ENCODE results near the gene ZNF146.
"Not testable (repeated sequence)": the region's sequence is repeated elsewhere in the genome, so short reads cannot be mapped to it uniquely, and the experiment has no call there.

The ZNF146 gene

DNA sequence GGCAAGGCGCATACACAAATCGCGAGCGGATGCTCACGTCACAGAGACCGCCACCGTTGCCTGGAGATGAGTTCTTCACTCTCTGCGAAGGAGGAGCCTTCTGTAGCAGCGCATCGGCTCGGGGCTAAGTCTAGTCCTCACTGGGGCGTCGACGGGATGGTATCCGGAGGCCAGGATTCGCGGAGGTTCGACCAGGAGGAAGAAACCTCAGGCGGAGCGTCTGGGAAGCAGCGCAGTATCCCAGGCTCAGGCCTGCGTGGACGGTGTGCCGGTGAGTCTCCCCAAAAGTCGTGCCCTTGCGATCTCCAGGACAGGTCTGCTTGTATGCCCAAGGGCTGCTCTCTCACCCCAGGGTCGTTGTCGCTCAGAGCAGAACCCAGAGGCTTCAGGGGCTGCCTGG lies 40.4 kb downstream of the ZNF146 start:
- ATAC-seq (no peak), DNase-seq (no peak)
- Mint-ChIP-seq H3K27me3 (peaks cover 2% of the 10 kb centered on the region), H3K9me3 (peaks cover 35% of the 10 kb centered on the region), H3K4me3 (no peak overlapping the region), H3K4me1 (no peaks in the 10 kb centered on the region), H3K27ac (no peak overlapping the region), H3K36me3 (ENCODE audit: low read depth) (peaks cover 11% of the 10 kb centered on the region)

DNA sequence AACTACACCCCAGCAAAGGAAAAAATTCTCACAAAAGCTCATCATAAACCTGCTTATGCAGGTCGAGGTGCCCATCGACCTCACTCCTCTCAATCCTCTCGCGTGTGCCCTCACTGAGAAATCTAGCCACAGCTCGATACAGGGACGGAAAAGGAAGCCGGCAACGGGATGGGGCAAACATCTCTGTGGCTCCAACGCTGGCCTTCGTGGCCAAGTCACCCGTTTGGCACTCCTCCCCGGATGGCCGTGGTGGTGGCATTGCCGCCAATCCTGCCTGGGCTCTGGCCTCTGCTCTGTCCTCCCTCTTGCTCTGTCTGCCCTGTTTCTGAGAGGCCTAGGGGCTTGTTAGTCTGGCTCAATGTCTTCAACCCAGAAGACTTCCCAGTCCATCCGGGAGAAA lies 41.2 kb downstream of the ZNF146 start:
- peaks cover 33% of the 10 kb centered on the region for H3K9me3 Mint-ChIP-seq
- H3K27ac Mint-ChIP-seq = no peak overlapping the region

DNA sequence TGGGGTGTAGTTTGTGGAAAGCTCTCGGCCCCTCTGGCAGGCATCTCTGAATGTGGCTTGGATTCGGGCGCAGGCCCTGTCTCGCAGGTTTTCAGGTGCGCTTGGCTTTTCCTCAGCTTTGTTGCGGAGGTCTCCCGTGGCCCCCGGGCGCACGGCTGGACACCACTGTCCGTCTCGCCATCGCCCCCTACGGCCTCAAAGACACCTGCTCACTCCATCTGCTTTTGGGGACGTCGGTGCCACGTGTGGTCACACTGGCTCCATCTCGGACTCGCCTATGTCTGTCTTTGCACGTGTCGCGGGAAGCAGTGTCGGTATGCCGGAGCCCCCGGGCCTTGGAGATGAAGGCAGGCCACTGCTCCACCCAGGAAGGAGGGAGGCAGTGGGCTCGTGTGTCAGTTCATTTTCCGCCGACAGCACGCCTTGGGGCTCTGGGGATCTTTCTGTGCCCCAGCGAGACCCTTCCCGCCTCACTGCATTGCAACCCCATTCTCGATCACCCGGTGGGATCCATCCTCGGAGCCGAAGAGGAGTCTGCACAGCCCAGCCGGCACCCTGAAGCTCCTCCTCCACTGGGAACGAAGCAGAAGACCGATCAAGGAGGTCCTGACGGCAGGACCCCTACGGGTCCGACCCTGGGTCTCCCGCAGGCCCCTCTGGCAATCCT lies 42.1 kb downstream of the ZNF146 start:
- Mint-ChIP-seq H3K36me3 (ENCODE audit: low read depth) (peaks cover 11% of the 10 kb centered on the region), H3K27ac (no peak overlapping the region), H3K27me3 (peaks cover 2% of the 10 kb centered on the region), H3K4me1 (no peaks in the 10 kb centered on the region), H3K4me3 (no peak overlapping the region), H3K9me3 (peaks cover 24% of the 10 kb centered on the region)
- ATAC-seq = no peak
- no peak for DNase-seq

More for the DNA sequence above, 41.2 kb downstream of the ZNF146 start:
- H3K36me3 Mint-ChIP-seq (ENCODE audit: low read depth) = peaks cover 11% of the 10 kb centered on the region
- no peak for DNase-seq
- no peak for ATAC-seq
- H3K27me3 Mint-ChIP-seq = peaks cover 2% of the 10 kb centered on the region
- H3K4me3 Mint-ChIP-seq = no peak overlapping the region
- no peaks in the 10 kb centered on the region for H3K4me1 Mint-ChIP-seq

DNA sequence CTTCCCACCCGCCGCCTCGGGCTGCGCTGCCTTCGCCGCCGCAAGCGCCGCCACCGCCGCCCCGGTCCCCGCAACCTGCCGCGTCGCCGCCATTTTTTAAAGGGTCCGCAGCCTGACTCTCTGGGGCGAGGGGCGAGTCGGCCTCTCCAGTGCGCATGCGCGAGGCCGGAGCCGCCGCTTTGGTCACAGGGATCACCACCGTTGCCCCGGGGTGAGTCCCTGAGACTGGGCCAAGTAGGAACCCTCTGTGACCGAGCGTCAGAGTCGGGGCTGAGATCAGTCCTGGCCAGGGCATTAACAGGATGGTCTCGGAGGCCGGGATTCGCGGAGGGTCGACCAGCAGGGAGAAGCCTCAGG lies 42.6 kb downstream of the ZNF146 start:
- H3K27ac Mint-ChIP-seq = no peak overlapping the region
- H3K36me3 Mint-ChIP-seq (ENCODE audit: low read depth) = peaks cover 11% of the 10 kb centered on the region
- DNase-seq (no peak), ATAC-seq (no peak)
- H3K4me3 Mint-ChIP-seq = no peak overlapping the region
- H3K9me3 Mint-ChIP-seq = peaks cover 24% of the 10 kb centered on the region
- no peaks in the 10 kb centered on the region for H3K4me1 Mint-ChIP-seq
- H3K27me3 Mint-ChIP-seq = peaks cover 2% of the 10 kb centered on the region

DNA sequence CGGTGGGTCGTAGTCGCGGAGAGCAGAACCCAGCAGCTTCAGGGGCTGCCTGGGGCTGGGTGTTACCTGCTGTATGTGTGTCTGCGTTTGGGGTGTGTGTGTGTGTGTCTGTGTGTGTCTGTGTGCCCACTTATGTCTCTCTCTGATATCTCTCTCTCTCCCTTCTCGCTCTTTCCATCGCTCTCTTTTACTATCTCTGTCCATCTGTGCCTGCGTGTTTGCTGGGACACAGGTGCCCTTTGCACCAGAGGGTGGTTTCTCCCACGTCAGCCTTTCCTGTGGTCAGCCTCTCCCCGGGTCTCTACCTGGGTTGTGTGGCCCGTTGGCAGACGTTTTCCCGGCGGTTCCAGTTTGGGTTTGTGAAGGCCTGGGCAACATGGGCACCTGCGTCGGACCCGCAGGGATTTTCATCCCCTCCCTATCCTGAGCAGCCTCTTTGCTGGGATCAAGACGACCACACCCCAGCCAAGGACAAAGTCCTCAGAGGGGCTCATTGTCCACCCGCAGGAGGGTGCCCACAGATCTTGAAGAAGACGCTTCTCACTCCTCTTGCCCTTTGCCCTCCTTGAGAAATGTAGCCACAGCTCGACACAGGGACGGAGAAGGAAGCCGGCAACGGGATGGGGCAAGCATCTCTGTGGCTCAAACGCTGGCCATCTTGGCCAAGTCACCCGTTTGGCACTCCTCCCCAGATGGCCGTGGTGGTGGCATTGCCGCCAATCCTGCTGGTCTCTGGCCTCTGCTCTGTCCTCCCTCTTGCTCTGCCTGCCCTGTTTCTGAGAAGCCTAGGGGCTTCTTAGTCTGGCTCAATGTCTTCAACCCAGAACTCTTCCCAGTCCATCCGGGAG lies 43.3 kb downstream of the ZNF146 start:
- no peak overlapping the region for H3K4me3 Mint-ChIP-seq

DNA sequence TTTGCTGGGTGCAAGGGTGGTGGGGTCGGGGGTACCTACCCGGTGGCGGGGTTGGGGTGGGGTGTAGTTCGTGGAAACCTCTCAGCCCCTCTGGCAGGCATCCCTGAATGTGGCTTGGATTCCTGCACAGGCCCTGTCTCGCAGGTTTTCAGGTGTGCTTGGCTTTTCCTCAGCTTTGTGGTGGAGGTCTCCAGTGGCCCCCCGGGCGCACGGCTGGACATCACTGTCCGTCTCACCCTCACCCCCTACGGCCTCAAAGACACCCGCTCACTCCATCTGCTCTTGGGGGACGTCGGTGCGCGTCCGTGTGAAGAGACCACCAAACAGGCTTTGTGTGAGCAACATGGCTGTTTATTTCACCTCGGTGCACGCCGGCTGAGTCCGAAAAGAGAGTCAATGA lies 44.3 kb downstream of the ZNF146 start:
- H3K9me3 Mint-ChIP-seq = peaks cover 33% of the 10 kb centered on the region
- no peak overlapping the region for H3K27ac Mint-ChIP-seq
- peaks cover 2% of the 10 kb centered on the region for H3K27me3 Mint-ChIP-seq
- DNase-seq (no peak), ATAC-seq (no peak)
- no peak overlapping the region for H3K4me3 Mint-ChIP-seq
- H3K4me1 Mint-ChIP-seq = no peaks in the 10 kb centered on the region
- peaks cover 11% of the 10 kb centered on the region for H3K36me3 Mint-ChIP-seq (ENCODE audit: low read depth)

More for the DNA sequence above, 43.3 kb downstream of the ZNF146 start:
- ATAC-seq = no peak
- peaks cover 2% of the 10 kb centered on the region for H3K27me3 Mint-ChIP-seq
- peaks cover 11% of the 10 kb centered on the region for H3K36me3 Mint-ChIP-seq (ENCODE audit: low read depth)
- no peaks in the 10 kb centered on the region for H3K4me1 Mint-ChIP-seq
- H3K27ac Mint-ChIP-seq = no peak overlapping the region
- no peak for DNase-seq
- H3K9me3 Mint-ChIP-seq = peaks cover 27% of the 10 kb centered on the region

DNA sequence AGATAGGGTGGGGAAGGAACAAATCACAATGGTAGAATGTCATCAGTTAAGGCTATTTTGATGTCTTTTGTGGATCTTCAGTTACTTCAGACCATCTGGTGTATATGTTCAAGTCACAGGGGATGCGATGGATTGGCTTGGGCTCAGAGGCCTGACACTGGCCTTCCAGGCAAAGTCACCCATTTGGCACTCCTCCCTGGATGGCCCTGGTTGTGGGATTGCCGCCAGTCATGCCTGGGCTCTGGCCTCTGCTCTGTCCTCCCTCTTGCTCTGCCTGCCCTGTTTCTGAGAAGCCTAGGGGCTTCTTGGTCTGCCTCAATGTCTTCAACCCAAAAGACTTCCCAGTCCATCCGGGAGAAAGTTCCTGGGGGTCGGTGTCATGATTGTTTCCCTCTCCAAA lies 50.2 kb downstream of the ZNF146 start:
- Mint-ChIP-seq H3K27ac (no peak overlapping the region), H3K27me3 (no peaks in the 10 kb centered on the region), H3K9me3 (peaks cover 23% of the 10 kb centered on the region), H3K4me3 (no peak overlapping the region), H3K4me1 (no peaks in the 10 kb centered on the region), H3K36me3 (ENCODE audit: low read depth) (peaks cover 4% of the 10 kb centered on the region)
- ATAC-seq (no peak), DNase-seq (no peak)

DNA sequence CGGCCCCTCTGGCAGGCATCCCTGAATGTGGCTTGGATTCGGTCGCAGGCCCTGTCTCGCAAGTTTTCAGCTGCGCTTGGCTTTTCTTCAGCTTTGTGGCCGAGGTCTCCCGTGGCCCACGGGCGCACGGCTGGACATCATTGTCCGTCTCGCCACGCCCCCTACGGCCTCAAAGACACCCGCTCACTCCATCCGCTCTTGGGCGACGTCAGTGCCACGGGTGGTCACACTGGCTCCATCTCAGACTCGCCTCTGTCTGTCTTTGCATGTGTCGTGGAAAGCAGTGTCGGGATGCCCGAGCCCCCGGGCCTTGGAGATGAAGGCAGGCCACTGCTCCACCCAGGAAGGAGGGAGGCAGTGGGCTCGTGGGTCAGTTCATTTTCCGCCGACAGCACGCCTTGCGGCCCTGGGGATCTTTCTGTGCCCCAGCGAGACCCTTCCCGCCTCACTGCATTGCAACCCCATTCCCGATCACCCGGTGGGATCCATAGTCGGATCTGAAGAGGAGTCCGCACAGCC lies 51.0 kb downstream of the ZNF146 start:
- no peak for ATAC-seq
- Mint-ChIP-seq H3K27ac (no peak overlapping the region), H3K36me3 (ENCODE audit: low read depth) (peaks cover 4% of the 10 kb centered on the region), H3K27me3 (no peaks in the 10 kb centered on the region), H3K4me1 (no peaks in the 10 kb centered on the region), H3K4me3 (no peak overlapping the region), H3K9me3 (peaks cover 23% of the 10 kb centered on the region)
- no peak for DNase-seq

DNA sequence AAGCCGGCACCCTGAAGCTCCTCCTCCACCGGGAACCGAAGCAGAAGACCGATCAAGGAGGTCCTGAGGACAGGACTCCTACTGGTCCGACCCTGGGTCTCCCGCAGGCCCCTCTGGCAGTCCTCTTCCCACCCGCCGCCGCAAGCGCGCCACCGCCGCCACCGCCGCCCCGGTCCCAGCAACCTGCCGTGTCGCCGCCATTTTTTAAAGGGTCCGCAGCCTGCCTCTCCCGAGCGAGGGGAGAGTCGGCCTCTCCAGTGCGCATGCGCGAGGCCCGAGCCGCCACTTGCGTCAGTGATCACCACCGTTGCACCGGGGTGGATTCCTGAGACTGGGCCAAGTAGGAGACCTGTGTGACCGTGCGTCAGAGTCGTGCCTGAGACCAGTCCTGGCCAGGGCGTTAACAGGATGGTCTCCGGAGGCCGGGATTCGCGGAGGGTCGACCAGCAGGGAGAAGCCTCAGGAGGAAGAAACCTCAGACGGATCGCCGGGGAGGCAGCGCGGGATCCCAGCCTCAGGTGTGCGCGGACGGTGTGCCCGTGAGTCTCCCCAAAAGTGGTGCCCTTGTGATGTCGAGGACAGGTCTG lies 51.6 kb downstream of the ZNF146 start:
- no peak for DNase-seq

DNA sequence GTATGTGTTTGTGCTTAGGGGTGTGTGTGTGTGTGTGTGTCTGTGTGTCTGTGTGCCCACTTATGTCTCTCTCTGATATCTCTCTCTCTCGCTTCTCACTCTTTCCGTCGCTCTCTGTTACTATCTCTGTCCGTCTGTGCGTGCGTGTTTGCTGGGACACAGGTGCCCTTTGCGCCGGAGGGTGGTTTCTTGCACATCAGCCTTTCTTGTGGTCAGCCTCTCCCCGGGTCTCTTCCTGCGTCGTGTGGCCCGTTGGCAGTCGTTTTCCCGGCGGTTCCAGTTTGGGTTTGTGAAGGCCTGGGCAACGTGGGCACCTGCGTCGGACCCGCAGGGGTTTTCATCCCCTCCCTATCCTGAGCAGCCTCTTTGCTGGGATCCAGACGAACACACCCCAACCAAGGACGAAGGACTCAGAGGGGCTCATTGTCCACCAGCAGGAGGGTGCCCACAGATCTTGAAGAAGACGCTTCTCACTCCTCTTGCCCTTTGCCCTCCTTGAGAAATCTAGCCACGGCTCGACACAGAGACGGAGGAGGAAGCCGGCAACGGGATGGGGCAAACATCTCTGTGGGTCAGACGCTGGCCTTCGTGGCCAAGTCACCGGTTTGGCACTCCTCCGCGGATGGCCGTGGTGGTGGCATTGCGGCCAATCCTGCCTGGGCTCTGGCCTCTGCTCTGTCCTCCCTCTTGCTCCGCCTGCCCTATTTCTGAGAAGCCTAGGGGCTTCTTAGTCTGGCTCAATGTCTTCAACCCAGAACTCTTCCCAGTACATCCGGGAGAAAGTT lies 52.3 kb downstream of the ZNF146 start:
- Mint-ChIP-seq H3K4me3 (no peak overlapping the region), H3K27ac (no peak overlapping the region), H3K27me3 (no peaks in the 10 kb centered on the region), H3K36me3 (ENCODE audit: low read depth) (peaks cover 4% of the 10 kb centered on the region), H3K9me3 (peaks cover 23% of the 10 kb centered on the region), H3K4me1 (no peaks in the 10 kb centered on the region)
- no peak for ATAC-seq
- no peak for DNase-seq

More for the DNA sequence above, 51.6 kb downstream of the ZNF146 start:
- Mint-ChIP-seq H3K27ac (no peak overlapping the region), H3K36me3 (ENCODE audit: low read depth) (peaks cover 4% of the 10 kb centered on the region), H3K4me1 (no peaks in the 10 kb centered on the region), H3K9me3 (peaks cover 23% of the 10 kb centered on the region), H3K27me3 (no peaks in the 10 kb centered on the region), H3K4me3 (no peak overlapping the region)
- no peak for ATAC-seq

DNA sequence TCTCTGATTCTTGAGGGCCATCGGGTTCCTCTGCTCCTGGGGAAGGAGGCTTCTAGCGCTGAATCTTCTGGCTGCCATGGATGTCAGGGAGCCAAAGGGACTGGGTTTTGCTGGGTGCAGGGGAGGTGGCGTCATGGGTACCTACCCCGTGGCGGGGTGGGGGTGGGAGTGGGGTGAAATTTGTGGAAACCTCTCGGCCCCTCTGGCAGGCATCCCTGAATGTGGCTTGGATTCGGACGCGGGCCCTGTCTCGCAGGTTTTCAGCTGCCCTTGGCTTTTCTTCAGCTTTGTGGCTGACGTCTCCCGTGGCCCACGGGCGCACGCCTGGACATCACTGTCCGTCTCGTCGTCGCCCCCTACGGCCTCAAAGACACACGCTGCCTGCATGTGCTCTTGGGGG lies 53.2 kb downstream of the ZNF146 start:
- not testable (repeated sequence) for DNase-seq; ATAC-seq; H3K4me3 Mint-ChIP-seq; H3K27me3 Mint-ChIP-seq; H3K36me3 Mint-ChIP-seq (ENCODE audit: low read depth); H3K4me1 Mint-ChIP-seq; H3K27ac Mint-ChIP-seq
- H3K9me3 Mint-ChIP-seq = peaks cover 22% of the 10 kb centered on the region

DNA sequence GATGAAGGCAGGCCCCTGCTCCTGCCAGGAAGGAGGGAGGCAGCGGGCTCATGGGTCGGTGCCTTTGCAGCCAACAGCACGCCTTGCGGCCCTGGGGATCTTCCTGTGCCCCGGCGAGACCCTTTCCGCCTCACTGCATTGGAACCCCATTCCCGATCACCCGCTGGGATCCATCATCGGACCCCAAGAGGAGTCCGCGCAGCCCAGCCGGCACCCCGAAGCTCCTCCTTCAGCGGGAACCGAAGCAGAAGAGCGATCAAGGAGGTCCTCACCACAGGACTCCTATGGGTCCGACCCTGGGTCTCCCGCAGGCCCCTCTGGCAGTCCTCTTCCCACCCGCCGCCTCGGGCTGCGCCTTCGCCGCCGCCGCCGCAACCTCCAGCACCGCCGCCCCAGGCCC lies 53.7 kb downstream of the ZNF146 start:
- DNase-seq; H3K36me3 Mint-ChIP-seq (ENCODE audit: low read depth); H3K4me1 Mint-ChIP-seq; H3K4me3 Mint-ChIP-seq; H3K27ac Mint-ChIP-seq; ATAC-seq; H3K27me3 Mint-ChIP-seq: not testable (repeated sequence)
- H3K9me3 Mint-ChIP-seq = peaks cover 17% of the 10 kb centered on the region

DNA sequence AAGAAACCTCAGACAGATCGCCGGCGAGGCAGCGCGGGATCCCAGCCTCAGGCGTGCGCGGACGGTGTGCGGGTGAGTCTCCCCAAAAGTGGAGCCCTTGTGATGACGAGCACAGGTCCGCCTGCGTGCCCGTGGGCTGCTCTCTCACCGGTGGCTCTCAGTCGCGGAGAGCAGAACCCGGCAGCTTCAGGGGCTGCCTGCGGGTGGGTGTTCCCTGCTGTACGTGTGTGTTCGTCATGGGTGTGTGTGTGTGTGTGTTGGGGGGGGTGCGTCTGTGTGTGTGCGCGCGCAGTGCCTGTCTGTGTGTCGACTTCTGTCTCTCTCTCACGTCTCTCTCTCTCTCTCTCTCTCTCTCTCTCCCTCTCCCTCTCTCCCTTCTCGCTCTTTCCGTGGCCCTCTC lies 54.4 kb downstream of the ZNF146 start:
- H3K4me1 Mint-ChIP-seq; H3K27me3 Mint-ChIP-seq; DNase-seq; H3K4me3 Mint-ChIP-seq; H3K36me3 Mint-ChIP-seq (ENCODE audit: low read depth); ATAC-seq; H3K27ac Mint-ChIP-seq: not testable (repeated sequence)
- peaks cover 11% of the 10 kb centered on the region for H3K9me3 Mint-ChIP-seq

Data from activated naive CD8-positive, alpha-beta T cell treated with anti-CD3 and anti-CD28 coated beads, Interleukin-2, amount 50 U/mL, for 24 hours (primary cell).